H1 (cell line): ENCODE results near the gene MYRF. TPM values are rescaled to one million over a fixed set of nuclear protein-coding genes. Genes with fewer than 3 reads are reported as not detected.

Experiments
- CTCF ChIA-PET: fragments of 300-600 bp; sonication (Branson Sonifier 250); formaldehyde crosslinking; loops from one replicate; lab custom pipeline; 2021; ENCODE audit not compliant: partially characterized antibody; lab: Charles Lee
- POLR2A ChIA-PET: fragments of 300-600 bp; sonication (Branson Sonifier 250); formaldehyde crosslinking; loops from one replicate; lab custom pipeline; 2021; ENCODE audit warnings: inconsistent platforms; ENCODE audit not compliant: partially characterized antibody; lab: Charles Lee
- DNase-seq, 2 experiments: peaks; one replicate each; pipeline versions ENCODE4 v3.0.0 to v3.0.0-alpha.2; 2010 to 2022; ENCODE audit warnings: low spot score in 2 of 2, low read depth in 1 of 2, mixed read lengths in 1 of 2
- FAIRE-seq: peaks from 2 replicates; lab custom pipeline; 2011; peaks lifted over from hg19 to GRCh38; lab: Jason Lieb, UNC
- H2AFZ ChIP-seq: 2 replicates; pipeline ENCODE4 v1.8.1; 2012; ENCODE audit warnings: low read length, inconsistent platforms
- H2AK5ac ChIP-seq: 2 replicates; pipeline ENCODE4 v1.6.1; 2013; ENCODE audit warnings: low read depth, low read length
- H2BK120ac ChIP-seq: replicated peaks from 2 replicates; pipeline ENCODE3; 2013; ENCODE audit warnings: low read depth, low read length, inconsistent platforms
- H2BK12ac ChIP-seq: 2 replicates; pipeline ENCODE4 v1.6.1; 2013; ENCODE audit warnings: low read depth, low read length
- H2BK15ac ChIP-seq: 2 replicates; pipeline ENCODE4 v1.6.1; 2013; ENCODE audit warnings: low read length
- H2BK20ac ChIP-seq: 2 replicates; pipeline ENCODE4 v1.6.1; 2013; ENCODE audit warnings: low read length
- H2BK5ac ChIP-seq: 2 replicates; pipeline ENCODE4 v1.6.1; 2013; ENCODE audit warnings: low read depth, low read length
- H3K14ac ChIP-seq: 2 replicates; pipeline ENCODE4 v1.6.1; 2013; ENCODE audit warnings: inconsistent platforms; ENCODE audit not compliant: insufficient read length
- H3K18ac ChIP-seq: 2 replicates; pipeline ENCODE4 v1.6.1; 2013; ENCODE audit warnings: low read length; ENCODE audit errors: extremely low read depth
- H3K23ac ChIP-seq: 2 replicates; pipeline ENCODE4 v1.6.1; 2013; ENCODE audit warnings: inconsistent platforms; ENCODE audit not compliant: insufficient read length
- H3K23me2 ChIP-seq: 2 replicates; pipeline ENCODE4 v1.6.1; 2013; ENCODE audit warnings: low read depth, low read length
- H3K27ac ChIP-seq: 2 replicates; pipeline ENCODE4 v1.6.1; 2011; ENCODE audit warnings: low read depth, low read length, inconsistent platforms
- H3K27me3 ChIP-seq, 4 experiments: replicated peaks in 1 of 4; 1 replicate in 1 of 4; 2 replicates in 3 of 4; pipeline versions ENCODE4 v1.6.1 to v1.8.1; 2011 to 2013; ENCODE audit warnings: low read length in 3 of 4, mild to moderate bottlenecking in 3 of 4, inconsistent platforms in 2 of 4, mixed read lengths in 2 of 4, moderate library complexity in 1 of 4; ENCODE audit not compliant: control insufficient read depth in 3 of 4, insufficient read depth in 3 of 4; ENCODE audit errors: extremely low read depth in 1 of 4
- H3K36me3 ChIP-seq, 4 experiments: 2 replicates each; pipeline versions ENCODE4 v1.6.1 to v1.8.1; 2011 to 2013; ENCODE audit warnings: mild to moderate bottlenecking in 4 of 4, low read length in 3 of 4, moderate library complexity in 2 of 4, control low read depth in 1 of 4, inconsistent platforms in 1 of 4; ENCODE audit not compliant: insufficient read depth in 4 of 4, control insufficient read depth in 2 of 4
- H3K4ac ChIP-seq: replicated peaks from 2 replicates; pipeline ENCODE3; 2013; ENCODE audit warnings: low read length, low read depth, mixed read lengths, inconsistent platforms; ENCODE audit not compliant: insufficient read length
- H3K4me1 ChIP-seq, 4 experiments: replicated peaks in 1 of 4; 1 replicate in 1 of 4; 2 replicates in 3 of 4; pipeline versions ENCODE4 v1.6.1 to v1.8.1; 2011 to 2013; ENCODE audit warnings: low read length in 3 of 4, inconsistent platforms in 2 of 4, mixed read lengths in 1 of 4; ENCODE audit not compliant: insufficient read depth in 4 of 4, control insufficient read depth in 3 of 4
- H3K4me2 ChIP-seq, 2 experiments: 2 replicates each; pipeline versions ENCODE4 v1.6.1 to v1.8.1; 2011 to 2013; ENCODE audit warnings: low read depth in 2 of 2, low read length in 2 of 2, control low read depth in 1 of 2, inconsistent platforms in 1 of 2, mild to moderate bottlenecking in 1 of 2; ENCODE audit not compliant: insufficient read depth in 1 of 2
- H3K4me3 ChIP-seq, 4 experiments: fragments of 200-600, 300-600 bp in 1 of 4; sonication (generic), shearing (Covaris generic), sonication (Bioruptor Twin) in 1 of 4; 2 replicates each; pipeline versions ENCODE4 v1.5.1 to v1.8.1; 2011 to 2016; ENCODE audit warnings: low read length in 4 of 4, low read depth in 3 of 4, control low read depth in 2 of 4, inconsistent platforms in 2 of 4, mild to moderate bottlenecking in 2 of 4, mixed read lengths in 1 of 4, moderate library complexity in 1 of 4; ENCODE audit not compliant: insufficient read depth in 2 of 4; ENCODE audit errors: extremely low read depth in 1 of 4
- H3K56ac ChIP-seq: replicated peaks from 2 replicates; pipeline ENCODE3; 2013; ENCODE audit warnings: low read depth, mild to moderate bottlenecking, mixed read lengths, low read length, inconsistent platforms; ENCODE audit not compliant: insufficient read length
- H3K79me1 ChIP-seq: 2 replicates; pipeline ENCODE4 v1.6.1; 2013; ENCODE audit warnings: low read depth, low read length, control low read depth
- H3K79me2 ChIP-seq, 2 experiments: 2 replicates each; pipeline versions ENCODE4 v1.6.1 to v1.8.1; 2012 to 2013; ENCODE audit warnings: low read length in 2 of 2, mild to moderate bottlenecking in 2 of 2, inconsistent platforms in 1 of 2; ENCODE audit not compliant: insufficient read depth in 2 of 2, control insufficient read depth in 1 of 2
- H3K9ac ChIP-seq, 4 experiments: replicated peaks in 1 of 4; 1 replicate in 1 of 4; 2 replicates in 3 of 4; pipeline versions ENCODE4 v1.6.1 to v1.8.1; 2011 to 2013; ENCODE audit warnings: low read depth in 3 of 4, low read length in 3 of 4, control low read depth in 2 of 4, mild to moderate bottlenecking in 2 of 4, moderate library complexity in 2 of 4, inconsistent platforms in 1 of 4; ENCODE audit errors: extremely low read depth in 1 of 4
- H3K9me3 ChIP-seq, 2 experiments: 2 replicates each; pipeline versions ENCODE4 v1.6.1 to v1.8.1; 2012 to 2013; ENCODE audit warnings: mild to moderate bottlenecking in 2 of 2, moderate library complexity in 2 of 2, control low read depth in 1 of 2, inconsistent platforms in 1 of 2, low read depth in 1 of 2, low read length in 1 of 2, mixed read lengths in 1 of 2; ENCODE audit not compliant: insufficient read depth in 2 of 2
- H4K20me1 ChIP-seq, 2 experiments: replicated peaks in 1 of 2; 2 replicates each; pipeline versions ENCODE3 to v1.8.1; 2011 to 2013; ENCODE audit warnings: inconsistent platforms in 2 of 2, low read length in 2 of 2, mild to moderate bottlenecking in 1 of 2; ENCODE audit not compliant: insufficient read depth in 2 of 2, control insufficient read depth in 1 of 2
- H4K5ac ChIP-seq: 2 replicates; pipeline ENCODE4 v1.6.1; 2013; ENCODE audit warnings: low read length, low read depth, mixed read lengths, inconsistent platforms; ENCODE audit not compliant: insufficient read length
- H4K8ac ChIP-seq: 2 replicates; pipeline ENCODE4 v1.8.0; 2013; ENCODE audit warnings: mild to moderate bottlenecking, moderate library complexity, low read length, inconsistent platforms; ENCODE audit not compliant: insufficient read depth; ENCODE audit errors: extremely low read depth
- H4K91ac ChIP-seq: replicated peaks from 2 replicates; pipeline ENCODE3; 2013; ENCODE audit warnings: low read length, mixed read lengths, inconsistent platforms; ENCODE audit not compliant: insufficient read length
- CTCF ChIP-seq, 3 experiments: IDR thresholded peaks; 1 replicate in 2 of 3; 2 replicates in 1 of 3; pipeline versions ENCODE4 v1.5.1 to v1.6.1; 2011; ENCODE audit warnings: low read length in 3 of 3, mild to moderate bottlenecking in 3 of 3, inconsistent platforms in 2 of 3, low read depth in 1 of 3, moderate library complexity in 1 of 3; ENCODE audit not compliant: insufficient read depth in 1 of 3; ENCODE audit errors: control extremely low read depth in 1 of 3
- EP300 ChIP-seq, 2 experiments: IDR thresholded peaks; 1 replicate in 1 of 2; 2 replicates in 1 of 2; pipeline ENCODE4 v1.6.1; 2011 to 2012; ENCODE audit warnings: low read depth in 2 of 2, low read length in 2 of 2, mild to moderate bottlenecking in 2 of 2, borderline replicate concordance in 1 of 2, inconsistent platforms in 1 of 2, moderate library complexity in 1 of 2
- GTF2F1 ChIP-seq: IDR thresholded peaks from 2 replicates; pipeline ENCODE4 v1.6.1; 2012; ENCODE audit warnings: low read depth, low read length, improper control_type of control experiment, borderline replicate concordance
- HDAC6 ChIP-seq: IDR thresholded peaks from one replicate; pipeline ENCODE4 v1.7.1; 2012; ENCODE audit warnings: low read depth, mild to moderate bottlenecking, inconsistent platforms, low read length, moderate library complexity
- JUN ChIP-seq: IDR thresholded peaks from 2 replicates; pipeline ENCODE4 v1.6.1; 2011; ENCODE audit warnings: low read depth, mild to moderate bottlenecking, improper control_type of control experiment, low read length
- SAP30 ChIP-seq: fragments of 300-600 bp; sonication (generic); IDR thresholded peaks from 2 replicates; pipeline ENCODE4 v1.7.1; 2012; ENCODE audit warnings: low read length, moderate library complexity, mild to moderate bottlenecking, inconsistent platforms; ENCODE audit not compliant: insufficient read depth, insufficient replicate concordance
- TCF12 ChIP-seq: IDR thresholded peaks from 2 replicates; pipeline ENCODE4 v1.6.1; 2011; ENCODE audit warnings: low read depth, mild to moderate bottlenecking, low read length
- TEAD4 ChIP-seq: IDR thresholded peaks from 2 replicates; pipeline ENCODE4 v1.6.1; 2012; ENCODE audit warnings: low read depth, low read length, inconsistent platforms, mixed read lengths
- WGBS, 2 experiments: shearing (Covaris generic) in 1 of 2; methylation state at CpG; one replicate each; pipeline versions ENCODE4 v1.1.6 to v1.1.7; 2013 to 2015; ENCODE audit warnings: low lambda C conversion rate in 2 of 2, mixed read lengths in 2 of 2, inconsistent platforms in 1 of 2, low coverage in 1 of 2, missing lambda C conversion rate in 1 of 2; ENCODE audit not compliant: insufficient replicate concordance in 2 of 2, insufficient coverage in 1 of 2, insufficient read length in 1 of 2; ENCODE audit errors: extremely low coverage in 1 of 2, missing lambda C conversion rate in 1 of 2; 5-methylcytosine and 5-hydroxymethylcytosine counted together
- polyA plus RNA-seq, 7 experiments: library from polyadenylated mRNA; depleted of rRNA in 3 of 7; stranded (reverse) in 5 of 7; unstranded in 2 of 7; fragments of >200 nt in 5 of 7; fragments of 200-250 nt in 2 of 7; gene quantifications; 1 replicate in 5 of 7; 2 replicates in 1 of 7; 4 replicates in 1 of 7; pipeline versions ENCODE4 v1.2.1 to v1.2.3, GENCODE V29; 2011 to 2013; ENCODE audit warnings: missing spikeins in 2 of 7, mixed read lengths in 2 of 7
- total RNA-seq: library from RNA; stranded (reverse); fragmentation: NEBNext Ultra II Directional; extraction: Animal tissue kit (Norgen Biotek cat#: 25700); gene quantifications from 2 replicates; pipeline ENCODE4 v1.2.1, GENCODE V29; 2021

Gene MYRF
- total and polyA plus RNA-seq, 2 of the 8 experiments (the other 6 are each of a cell fraction or from before 2014, with no cell fraction given), result 6.0 to 6.1 TPM

GRCh38 chr11:61782299-61782698 is 29.9 kb downstream of the MYRF start:
- Histone ChIP-seq H3K36me3 (peaks cover 9 to 19% (median 10%) of the 10 kb centered on the region in 4 experiments; a peak in 6 of 8 replicates), H3K27me3 (no peaks in the 10 kb centered on the region; a peak in 1 of 7 replicates), H3K18ac (no peak overlapping the region), H4K8ac (no peak overlapping the region), H2BK20ac (no peak overlapping the region), H3K4me2 (no peak overlapping the region), H2BK120ac (no peak overlapping the region), H2BK12ac (no peak overlapping the region), H3K9ac (no peak overlapping the region; a peak in 1 of 7 replicates), H3K56ac (no peak overlapping the region), H4K91ac (no peak overlapping the region), H4K5ac (no peak overlapping the region), H4K20me1 (peaks cover 1 to 11% of the 10 kb centered on the region in 2 experiments), H3K14ac (no peak overlapping the region), H3K4ac (no peak overlapping the region), H2BK5ac (no peak overlapping the region), H3K23ac (no peak overlapping the region), H3K79me1 (no peaks in the 10 kb centered on the region), H3K27ac (no peak overlapping the region), H3K9me3 (no peaks in the 10 kb centered on the region), H3K4me3 (no peak overlapping the region), H3K23me2 (no peaks in the 10 kb centered on the region), H2AK5ac (no peak overlapping the region), H2AFZ (no peak overlapping the region), H2BK15ac (no peak overlapping the region), H3K4me1 (no peaks in the 10 kb centered on the region; a peak in 1 of 7 replicates), H3K79me2 (no peaks in the 10 kb centered on the region)
- POLR2A ChIA-PET, result interaction anchor here (0.6 to 5.2 kb wide), 3 partner anchors 9 to 35 kb away, joined by 3 to 56 read pairs (median 3); partner anchors contain the start of genes FEN1, MYRF and TMEM258
- 86% methylated on average over 3 of the region's 3 CpGs; no CpG with 5 or more reads in 1 of the 2 experiments for WGBS, 2 experiments
- no peak for FAIRE-seq
- DNase-seq, result no peak
- CTCF ChIA-PET, result interaction anchor here (0.5 to 1.6 kb wide), 9 partner anchors 9 to 81 kb away, joined by 3 to 6 read pairs (median 4); no protein-coding TSS in a partner anchor
- TF ChIP-seq TCF12 (no peak), TEAD4 (no peak), HDAC6 (no peak), GTF2F1 (no peak), EP300 (IDR thresholded peaks at IDR 0.05; ENCODE audit: borderline replicate concordance in 1 of 2, low read depth in 2 of 2, low read length in 2 of 2) (no peak), SAP30 (no peak), JUN (no peak), CTCF (IDR thresholded peaks at IDR 0.05; ENCODE audit: control extremely low read depth in 1 of 3, insufficient read depth in 1 of 3, low read depth in 1 of 3, low read length in 3 of 3) (no peak)
